Lung (tissue), 12 donors: ENCODE data around the gene HLA-DOA. TPM values are rescaled to one million over a fixed set of nuclear protein-coding genes. Genes with fewer than 3 reads are reported as not detected.

Experiments
- ATAC-seq: fragments of 200-7000 bp; cut with Tn5 transposase; one replicate; pipeline ENCODE4 v1.9.1; 2020; ENCODE audit warnings: moderate number of reproducible peaks; ENCODE audit not compliant: insufficient read depth, low FRiP score
- DNase-seq, 3 donors: peaks; one replicate each; pipeline ENCODE4 v3.0.0-alpha.2; 2013 to 2017
- H3K27ac ChIP-seq, 2 donors: one replicate each; pipeline ENCODE4 v1.5.1; 2013; ENCODE audit warnings: mild to moderate bottlenecking in 2 of 2, moderate library complexity in 2 of 2, control low read depth in 1 of 2, inconsistent platforms in 1 of 2, low read depth in 1 of 2, low read length in 1 of 2
- H3K27me3 ChIP-seq, 3 donors: one replicate each; pipeline ENCODE4 v1.5.1; 2013; ENCODE audit warnings: low read length in 2 of 3; ENCODE audit not compliant: control insufficient read depth in 3 of 3, insufficient read depth in 3 of 3
- H3K36me3 ChIP-seq, 4 donors: one replicate each; pipeline ENCODE4 v1.5.1; 2013; ENCODE audit warnings: low read length in 4 of 4, mild to moderate bottlenecking in 1 of 4, moderate library complexity in 1 of 4; ENCODE audit not compliant: control insufficient read depth in 4 of 4, insufficient read depth in 4 of 4
- H3K4me1 ChIP-seq, 5 donors: one replicate each; pipeline ENCODE4 v1.5.1; 2013; ENCODE audit warnings: low read length in 5 of 5, mild to moderate bottlenecking in 2 of 5, moderate library complexity in 1 of 5; ENCODE audit not compliant: control insufficient read depth in 5 of 5, insufficient read depth in 5 of 5
- H3K4me3 ChIP-seq: one replicate; pipeline ENCODE4 v1.5.1; 2013; ENCODE audit warnings: mild to moderate bottlenecking, control low read depth, moderate library complexity
- H3K9ac ChIP-seq, 2 donors: one replicate each; pipeline ENCODE4 v1.5.1; 2013; ENCODE audit warnings: low read length in 2 of 2, control low read depth in 1 of 2; ENCODE audit not compliant: insufficient read depth in 1 of 2
- H3K9me3 ChIP-seq, 4 donors: one replicate each; pipeline ENCODE4 v1.5.1; 2013; ENCODE audit warnings: low read length in 3 of 4, mild to moderate bottlenecking in 1 of 4, moderate library complexity in 1 of 4; ENCODE audit not compliant: control insufficient read depth in 4 of 4, insufficient read depth in 3 of 4
- WGBS, 2 donors: extraction: QIAGEN DNeasy Blood & Tissue Kit; methylation state at CpG; one replicate each; pipeline ENCODE4 v1.1.7; 2013; 5-methylcytosine and 5-hydroxymethylcytosine counted together
- polyA plus RNA-seq, 2 donors: library from polyadenylated mRNA; stranded (reverse); fragments of 200-250 nt; gene quantifications; one replicate each; pipeline ENCODE4 v1.2.1, GENCODE V29; 2013
- total RNA-seq, 2 donors: library from RNA; depleted of rRNA in 1 of 2; stranded (reverse); fragments of >200 nt in 1 of 2; gene quantifications; one replicate each; pipeline ENCODE4 v1.2.1, GENCODE V29; 2014 to 2021
- TF ChIP-seq, protein P1 (sequence below): IDR thresholded peaks from 2 replicates; pipeline ENCODE4 v1.5.1; 2012; ENCODE audit warnings: mild to moderate bottlenecking; ENCODE audit errors: control extremely low read depth, extremely low read depth
- donor health status: control.
- donor health status: control.
- donor health status: Bipolar disorder and iron deficiency.
- donor health status: healthy.
- donor health status: DM: yes; HTN: yes; CAD: no.

The HLA-DOA gene
- total and polyA plus RNA-seq, 4 donors = 4.6 to 26.4 (median 16.8) TPM

DNA sequence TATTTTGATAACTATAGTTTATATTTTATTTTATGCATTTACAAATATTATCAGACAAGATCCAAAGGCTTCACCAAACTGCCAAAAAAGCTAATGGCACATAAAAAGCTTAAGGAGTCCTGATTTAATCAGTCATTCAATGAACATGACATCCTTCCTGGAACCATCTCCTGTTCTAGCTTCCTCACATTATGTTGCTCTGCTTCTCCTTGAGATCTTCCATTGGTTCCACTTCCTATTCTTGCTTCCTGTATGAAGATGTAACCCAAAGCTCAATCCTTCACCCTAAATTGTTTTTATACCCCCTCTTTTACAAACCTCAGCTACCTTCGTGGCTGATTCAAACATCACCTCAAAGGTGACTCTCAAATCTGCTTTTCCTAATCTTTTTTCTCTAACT, 45.5 kb downstream of the HLA-DOA start:
- TF ChIP-seq, protein P1, sequence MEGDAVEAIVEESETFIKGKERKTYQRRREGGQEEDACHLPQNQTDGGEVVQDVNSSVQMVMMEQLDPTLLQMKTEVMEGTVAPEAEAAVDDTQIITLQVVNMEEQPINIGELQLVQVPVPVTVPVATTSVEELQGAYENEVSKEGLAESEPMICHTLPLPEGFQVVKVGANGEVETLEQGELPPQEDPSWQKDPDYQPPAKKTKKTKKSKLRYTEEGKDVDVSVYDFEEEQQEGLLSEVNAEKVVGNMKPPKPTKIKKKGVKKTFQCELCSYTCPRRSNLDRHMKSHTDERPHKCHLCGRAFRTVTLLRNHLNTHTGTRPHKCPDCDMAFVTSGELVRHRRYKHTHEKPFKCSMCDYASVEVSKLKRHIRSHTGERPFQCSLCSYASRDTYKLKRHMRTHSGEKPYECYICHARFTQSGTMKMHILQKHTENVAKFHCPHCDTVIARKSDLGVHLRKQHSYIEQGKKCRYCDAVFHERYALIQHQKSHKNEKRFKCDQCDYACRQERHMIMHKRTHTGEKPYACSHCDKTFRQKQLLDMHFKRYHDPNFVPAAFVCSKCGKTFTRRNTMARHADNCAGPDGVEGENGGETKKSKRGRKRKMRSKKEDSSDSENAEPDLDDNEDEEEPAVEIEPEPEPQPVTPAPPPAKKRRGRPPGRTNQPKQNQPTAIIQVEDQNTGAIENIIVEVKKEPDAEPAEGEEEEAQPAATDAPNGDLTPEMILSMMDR = no peak
- WGBS, 2 donors = 54 to 67% methylated on average over 1 of the region's 1 CpG
- DNase-seq = no peak
- Histone ChIP-seq H3K27ac (no peak overlapping the region), H3K9me3 (no peaks in the 10 kb centered on the region), H3K36me3 (no peaks in the 10 kb centered on the region), H3K27me3 (no peaks in the 10 kb centered on the region), H3K4me1 (peaks cover 0 to 22% (median 6%) of the 10 kb centered on the region in 5 donors), H3K9ac (no peak overlapping the region), H3K4me3 (no peak overlapping the region)
- no peak for ATAC-seq

DNA sequence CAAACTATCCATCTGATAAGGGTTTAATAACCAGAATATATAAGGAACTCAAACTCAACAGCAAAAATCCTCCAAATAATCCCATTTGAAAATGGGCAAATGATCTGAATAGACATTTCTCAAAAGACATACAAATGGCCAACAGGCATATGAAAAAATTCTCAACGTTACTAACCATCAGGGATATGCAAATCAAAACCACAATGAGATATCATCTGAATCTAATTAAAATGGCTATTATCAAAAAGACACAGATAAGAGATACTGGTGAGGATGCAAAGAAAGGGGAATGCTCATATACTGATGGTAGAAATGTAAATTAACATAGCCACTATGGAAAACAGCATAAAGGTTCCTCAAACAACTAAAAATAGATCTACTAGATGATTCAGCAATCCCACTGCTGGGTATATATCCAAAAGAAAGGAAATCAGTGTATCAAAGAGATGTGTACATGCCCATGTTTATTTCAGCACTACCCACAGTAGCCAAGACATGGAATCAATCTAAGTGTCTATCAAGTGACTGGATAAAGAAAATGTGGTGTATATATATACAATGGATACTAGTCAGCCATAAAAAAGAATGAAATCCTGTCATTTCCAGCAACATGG, 47.1 kb downstream of the HLA-DOA start:
- Histone ChIP-seq H3K36me3 (no peaks in the 10 kb centered on the region), H3K27ac (no peak overlapping the region), H3K9me3 (no peaks in the 10 kb centered on the region), H3K4me1 (peaks cover 0 to 14% (median 6%) of the 10 kb centered on the region in 5 donors), H3K9ac (no peak overlapping the region), H3K27me3 (no peaks in the 10 kb centered on the region), H3K4me3 (no peak overlapping the region)
- ATAC-seq (no peak), DNase-seq (no peak)
- TF ChIP-seq, protein P1 = no peak
- 23 to 42% methylated on average over 1 of the region's 1 CpG for WGBS, 2 donors

DNA sequence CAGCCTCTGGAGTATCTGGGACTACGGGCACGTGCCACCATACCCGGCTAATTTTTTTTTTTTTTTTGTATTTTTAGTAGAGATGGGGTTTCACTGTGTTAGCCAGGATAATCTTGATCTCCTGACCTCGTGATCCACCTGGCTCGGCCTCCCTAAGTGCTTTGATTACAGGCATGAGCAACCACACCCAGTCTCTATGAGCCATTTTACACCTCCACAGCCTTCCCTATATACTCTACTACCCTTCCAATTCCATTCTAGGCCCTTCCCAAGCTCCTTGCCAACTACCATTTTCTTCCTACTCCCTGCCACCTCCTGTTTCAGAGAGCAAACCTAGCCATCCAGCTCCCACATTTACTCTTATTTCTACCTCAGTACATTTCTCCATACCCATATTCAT, 48.8 kb downstream of the HLA-DOA start:
- H3K27me3 ChIP-seq = no peaks in the 10 kb centered on the region
- DNase-seq = no peak
- no peaks in the 10 kb centered on the region for H3K4me1 ChIP-seq
- H3K36me3 ChIP-seq = no peaks in the 10 kb centered on the region
- no peak overlapping the region for H3K27ac ChIP-seq
- H3K4me3 ChIP-seq = no peak overlapping the region
- 94 to 98% methylated on average over 5 of the region's 5 CpGs for WGBS, 2 donors
- H3K9me3 ChIP-seq = no peaks in the 10 kb centered on the region
- no peak for ATAC-seq
- TF ChIP-seq, protein P1 = no peak
- no peak overlapping the region for H3K9ac ChIP-seq

DNA sequence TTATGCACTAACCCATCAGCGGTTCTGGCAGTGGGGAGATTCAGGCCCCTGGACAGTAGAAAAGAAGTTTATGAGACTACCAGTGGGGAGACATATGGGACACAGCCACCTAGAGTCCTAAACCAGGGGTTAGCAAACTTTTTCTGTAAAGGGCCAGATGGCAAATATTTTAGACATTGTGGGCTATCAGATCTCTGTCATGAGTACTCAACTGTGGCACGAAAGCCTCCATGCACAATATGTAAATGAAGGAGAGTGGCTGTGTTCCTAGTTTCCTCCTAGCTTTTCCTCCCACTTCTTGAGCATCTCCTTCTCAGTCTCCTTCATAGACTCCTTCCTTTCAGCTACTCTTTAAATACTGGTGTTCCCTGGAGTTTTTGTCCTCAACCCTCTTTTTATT, 53.2 kb downstream of the HLA-DOA start:
- Histone ChIP-seq H3K36me3 (no peaks in the 10 kb centered on the region), H3K4me1 (peaks cover 0 to 5% (median 0%) of the 10 kb centered on the region in 5 donors), H3K4me3 (no peak overlapping the region), H3K9ac (no peak overlapping the region), H3K9me3 (no peaks in the 10 kb centered on the region), H3K27ac (no peak overlapping the region), H3K27me3 (no peaks in the 10 kb centered on the region)
- no peak for ATAC-seq
- DNase-seq = no peak
- TF ChIP-seq, protein P1 = no peak
- 89 to 93% methylated on average over 2 of the region's 2 CpGs for WGBS, 2 donors
